ENCODE data around the gene ATG4A. TPM values are rescaled to one million over a fixed set of nuclear protein-coding genes. Genes with fewer than 3 reads are reported as not detected.

ATG4A gene
- total and polyA plus RNA-seq, 2 of the 8 experiments (the other 6 are each of a cell fraction or from before 2014, with no cell fraction given), result 1.2 to 2.0 TPM

DNA sequence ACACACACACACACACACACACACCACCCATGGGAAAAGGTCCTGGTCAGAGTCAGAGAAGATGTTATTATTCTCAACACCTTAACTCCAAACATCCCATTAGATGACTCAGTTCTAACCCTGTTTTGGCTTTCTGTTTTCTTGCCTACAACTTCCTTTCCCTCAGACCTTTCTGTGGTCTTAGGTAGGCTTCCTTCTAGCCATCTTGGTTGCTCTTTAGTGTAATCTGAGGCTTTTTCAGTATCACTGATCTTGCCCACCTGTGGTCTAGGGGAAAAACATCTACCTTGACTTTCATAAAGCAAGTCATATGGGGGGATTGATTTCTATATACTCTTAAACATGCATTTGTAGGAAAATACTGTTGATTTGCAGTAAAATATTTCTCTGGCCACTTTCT is 56.9 kb downstream of the ATG4A start (continued):
- TF ChIP-seq, protein P1, sequence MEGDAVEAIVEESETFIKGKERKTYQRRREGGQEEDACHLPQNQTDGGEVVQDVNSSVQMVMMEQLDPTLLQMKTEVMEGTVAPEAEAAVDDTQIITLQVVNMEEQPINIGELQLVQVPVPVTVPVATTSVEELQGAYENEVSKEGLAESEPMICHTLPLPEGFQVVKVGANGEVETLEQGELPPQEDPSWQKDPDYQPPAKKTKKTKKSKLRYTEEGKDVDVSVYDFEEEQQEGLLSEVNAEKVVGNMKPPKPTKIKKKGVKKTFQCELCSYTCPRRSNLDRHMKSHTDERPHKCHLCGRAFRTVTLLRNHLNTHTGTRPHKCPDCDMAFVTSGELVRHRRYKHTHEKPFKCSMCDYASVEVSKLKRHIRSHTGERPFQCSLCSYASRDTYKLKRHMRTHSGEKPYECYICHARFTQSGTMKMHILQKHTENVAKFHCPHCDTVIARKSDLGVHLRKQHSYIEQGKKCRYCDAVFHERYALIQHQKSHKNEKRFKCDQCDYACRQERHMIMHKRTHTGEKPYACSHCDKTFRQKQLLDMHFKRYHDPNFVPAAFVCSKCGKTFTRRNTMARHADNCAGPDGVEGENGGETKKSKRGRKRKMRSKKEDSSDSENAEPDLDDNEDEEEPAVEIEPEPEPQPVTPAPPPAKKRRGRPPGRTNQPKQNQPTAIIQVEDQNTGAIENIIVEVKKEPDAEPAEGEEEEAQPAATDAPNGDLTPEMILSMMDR (IDR thresholded peaks at IDR 0.05; ENCODE audit: control extremely low read depth in 1 of 3, insufficient read depth in 1 of 3, low read depth in 1 of 3, low read length in 3 of 3), result no peak
- TF ChIP-seq POU5F1 (IDR thresholded peaks at IDR 0.05; ENCODE audit: low read depth, low read length) (no peak), SIN3A (conservative IDR thresholded peaks at IDR 0.05 in 1 of 2, IDR thresholded peaks at IDR 0.05 in 1 of 2; ENCODE audit: low read depth in 1 of 2, low read length in 2 of 2) (no peak), RNF2 (IDR thresholded peaks at IDR 0.05; ENCODE audit: borderline replicate concordance, low read depth, low read length, missing control alignments, poor library complexity, severe bottlenecking) (no peak)

All from H1 (cell line).